GM18861 (cell line): Measurements from ENCODE around the gene NRXN3.

Experiments used
- ATAC-seq: cut with Tn5 transposase; IDR thresholded peaks from one replicate; pipeline ENCODE4 v1.9.1; 2021; ENCODE audit not compliant: unreplicated experiment

The NRXN3 gene

DNA sequence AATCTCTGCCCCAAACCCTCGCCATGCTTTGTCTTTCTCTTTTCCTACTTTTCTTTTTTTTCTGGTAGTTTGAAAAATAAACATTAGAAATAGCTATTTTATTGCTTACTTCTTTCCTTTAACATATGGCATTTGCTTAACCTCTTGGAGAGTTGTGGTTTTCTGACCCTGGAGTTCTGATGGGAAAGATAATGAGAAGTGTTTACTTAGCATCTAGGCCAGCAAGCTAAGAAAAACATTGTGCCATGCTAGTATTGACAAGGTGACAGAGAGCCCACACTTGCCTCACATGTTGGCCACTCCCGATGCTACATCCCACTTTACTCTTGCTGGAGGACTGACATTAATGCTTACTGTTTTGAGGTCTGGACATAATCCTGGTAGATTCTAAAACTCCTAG is 1154.9 kb downstream of the NRXN3 start:
- ATAC-seq, result no peak

GRCh38 chr14:79325557-79325956 is 1155.4 kb downstream of the NRXN3 start:
- no peak for ATAC-seq

- no peak for ATAC-seq
Measured at GRCh38 chr14:79328863-79329262, 1158.7 kb downstream of the NRXN3 start.

DNA sequence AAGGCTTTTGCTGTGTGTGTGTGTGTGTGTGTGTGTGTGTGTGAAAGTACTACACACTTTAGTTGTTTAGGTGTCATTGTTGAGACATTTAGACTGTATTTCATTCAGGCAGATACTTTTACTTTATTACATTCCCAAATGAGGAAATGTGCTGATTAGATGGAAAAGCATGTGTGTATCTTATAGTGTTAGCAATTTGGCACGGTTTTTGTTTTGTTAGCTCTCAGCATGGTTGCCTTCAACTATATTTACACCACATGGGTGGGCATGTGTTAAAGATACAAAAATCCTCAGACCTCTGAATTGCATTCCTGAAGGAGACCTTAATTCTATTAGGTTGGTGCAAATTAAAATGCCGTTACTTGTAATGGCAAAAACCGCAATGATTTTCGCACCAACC is 1161.7 kb downstream of the NRXN3 start:
- ATAC-seq, result no peak

- no peak for ATAC-seq
Measured at GRCh38 chr14:79332504-79333197, 1162.5 kb downstream of the NRXN3 start.

DNA sequence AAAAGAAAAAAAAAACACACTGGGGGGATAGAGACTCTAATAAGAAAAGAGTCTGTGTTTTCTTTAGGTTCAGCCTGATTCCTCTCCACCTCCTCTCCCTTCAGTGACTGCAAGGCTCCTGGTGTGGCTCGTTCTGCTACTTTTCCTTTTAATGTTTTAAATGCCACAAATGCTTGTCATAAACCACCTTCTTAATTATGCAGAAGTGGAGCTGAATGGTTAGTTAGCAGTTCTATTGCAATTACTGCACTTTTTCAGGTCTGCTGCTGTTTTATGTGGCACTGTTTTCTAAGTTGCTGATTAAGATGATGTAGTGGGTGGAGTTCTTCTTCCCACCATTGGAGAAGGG is 1163.0 kb downstream of the NRXN3 start:
- ATAC-seq, result no peak

DNA sequence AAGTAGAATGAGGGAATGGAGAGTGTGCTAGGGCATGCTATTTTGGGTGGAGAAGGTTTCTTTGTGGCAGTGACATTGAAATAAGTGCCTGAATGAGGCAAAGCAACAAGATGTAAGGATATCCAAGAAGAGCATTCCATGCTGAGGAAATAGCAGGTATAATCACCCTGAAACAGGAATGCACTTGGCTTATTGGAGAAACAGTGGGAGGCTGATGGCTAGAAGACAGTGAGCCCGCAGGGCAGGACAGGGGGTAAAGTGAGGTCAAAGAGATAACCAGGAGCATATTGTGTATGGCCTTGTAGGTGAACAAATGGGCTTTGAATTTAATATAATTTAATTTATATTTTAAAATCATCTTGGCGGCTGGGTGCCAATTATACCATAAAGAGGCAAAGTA is 1164.1 kb downstream of the NRXN3 start:
- no peak for ATAC-seq

GRCh38 chr14:79337761-79338160 is 1167.6 kb downstream of the NRXN3 start:
- ATAC-seq, result no peak

DNA sequence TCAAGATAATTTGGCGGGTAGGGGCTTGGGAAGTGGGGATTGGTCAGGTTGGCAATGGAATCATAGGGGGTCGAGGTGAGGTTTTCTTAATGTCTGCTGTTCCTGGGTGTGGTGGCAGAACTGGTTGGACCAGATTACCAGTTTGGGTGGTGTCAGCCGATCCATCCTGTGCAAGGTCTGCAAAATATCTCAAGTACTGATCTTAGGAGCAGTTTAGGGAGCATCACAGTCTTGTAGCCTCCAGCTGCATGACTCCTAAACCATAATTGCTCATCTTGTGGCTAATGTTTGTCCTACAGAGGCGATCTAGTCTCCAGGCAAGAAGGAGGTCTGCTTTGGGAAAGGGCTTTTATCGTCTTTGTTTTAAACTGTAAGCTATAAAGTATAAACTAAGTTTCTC is 1172.8 kb downstream of the NRXN3 start:
- ATAC-seq, result no peak

DNA sequence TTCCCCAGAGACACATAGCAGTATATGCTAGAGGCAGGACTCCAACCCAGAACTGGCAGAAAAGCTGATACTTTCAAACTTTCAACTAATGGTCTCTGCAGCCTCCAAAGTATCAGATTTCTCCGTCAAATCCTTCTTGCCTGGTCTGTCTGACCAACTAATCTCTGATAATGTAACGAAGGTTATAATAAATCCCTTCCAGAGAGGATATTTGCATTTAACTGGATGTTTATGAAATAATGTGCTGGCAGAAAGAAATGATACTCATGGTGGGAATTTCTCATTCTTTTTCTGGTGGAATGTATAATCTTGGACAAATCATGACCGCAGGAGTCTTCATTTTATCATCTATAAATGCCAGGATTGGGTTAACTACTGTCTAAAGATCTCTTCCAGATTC is 1180.8 kb downstream of the NRXN3 start:
- ATAC-seq, result no peak

DNA sequence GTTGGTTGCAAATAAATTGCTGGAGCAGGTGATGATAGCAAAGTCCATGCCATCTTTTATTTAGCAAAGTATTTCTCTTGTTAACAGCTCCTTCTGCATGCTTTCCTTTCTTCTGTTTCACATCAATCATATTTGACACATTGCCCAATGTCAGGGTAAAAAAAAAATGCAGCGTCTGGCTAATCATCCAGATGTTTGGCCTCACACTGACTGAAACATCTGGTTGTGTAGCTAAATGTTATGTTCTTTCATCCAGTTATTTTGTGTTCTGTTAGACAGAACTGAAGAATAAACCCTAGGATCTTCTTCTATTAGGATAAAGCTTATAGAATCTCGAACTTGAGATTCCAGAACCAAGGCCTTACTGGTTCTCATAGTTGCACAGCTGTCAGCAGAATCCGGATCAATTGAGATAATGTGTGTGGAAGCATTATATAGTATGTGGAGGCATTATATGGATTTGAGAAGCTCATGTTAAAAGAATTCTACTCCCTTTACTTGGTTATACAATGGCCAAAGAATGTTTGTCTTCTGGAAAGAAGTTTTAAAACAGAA is 1182.0 kb downstream of the NRXN3 start:
- no peak for ATAC-seq

DNA sequence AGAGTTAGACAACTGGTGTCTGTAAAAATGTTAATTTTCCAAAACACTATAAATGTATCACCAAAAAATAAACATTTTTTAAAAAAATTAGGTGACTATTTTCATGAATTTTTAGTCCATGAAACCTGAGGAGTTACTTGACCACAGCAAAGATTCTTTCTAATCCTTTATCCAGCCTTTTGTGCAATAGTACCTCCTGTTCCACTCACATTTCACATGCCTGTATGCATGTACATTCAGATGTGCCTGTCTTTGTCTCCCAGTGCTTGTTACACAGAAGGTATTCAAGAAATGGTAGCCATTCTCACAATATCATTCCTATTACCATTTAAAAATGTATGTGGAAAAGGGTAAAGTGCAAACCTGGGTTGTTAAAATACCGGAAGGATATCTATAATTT is 1184.2 kb downstream of the NRXN3 start:
- ATAC-seq, result no peak

DNA sequence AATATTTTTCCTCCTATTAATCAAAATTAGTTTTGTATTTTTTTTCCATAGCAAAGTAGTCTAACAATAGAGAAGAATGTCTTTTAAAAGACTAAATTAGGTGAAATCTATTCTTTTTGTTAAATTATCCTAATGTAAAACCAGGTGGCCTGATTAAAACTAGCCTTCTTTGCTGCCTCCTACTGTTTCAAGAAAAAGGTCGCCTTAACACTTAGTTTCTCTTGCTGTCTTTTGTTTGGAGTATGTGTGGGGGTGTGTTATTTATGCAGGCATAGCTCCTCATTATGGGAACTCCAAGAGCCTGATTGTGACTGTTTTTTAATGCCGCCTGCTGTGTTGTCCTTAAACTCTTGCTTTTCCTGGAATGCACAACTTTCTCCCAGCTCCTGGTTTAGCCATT is 1185.9 kb downstream of the NRXN3 start:
- ATAC-seq, result no peak

DNA sequence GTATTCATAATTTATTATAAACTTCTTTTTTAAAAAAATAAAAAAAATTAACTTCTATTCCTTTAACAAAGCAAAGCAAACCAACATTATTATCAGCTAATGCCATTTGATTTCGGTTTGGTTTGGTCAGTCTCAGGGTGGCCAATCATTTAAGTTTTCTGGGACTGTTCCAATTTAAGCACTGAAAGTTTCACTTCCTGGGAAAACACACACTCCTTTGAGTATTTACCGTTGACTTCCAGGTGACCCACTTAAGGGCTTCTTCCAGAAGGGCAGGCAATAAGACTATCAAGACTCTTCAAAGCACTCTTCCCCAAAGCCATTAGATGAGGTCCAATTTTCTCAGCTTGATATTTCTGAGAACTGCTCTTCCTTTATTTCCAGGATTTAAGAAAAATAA is 1187.1 kb downstream of the NRXN3 start:
- ATAC-seq, result no peak

- ATAC-seq, result no peak
Measured at GRCh38 chr14:79363291-79363690, 1193.1 kb downstream of the NRXN3 start.

DNA sequence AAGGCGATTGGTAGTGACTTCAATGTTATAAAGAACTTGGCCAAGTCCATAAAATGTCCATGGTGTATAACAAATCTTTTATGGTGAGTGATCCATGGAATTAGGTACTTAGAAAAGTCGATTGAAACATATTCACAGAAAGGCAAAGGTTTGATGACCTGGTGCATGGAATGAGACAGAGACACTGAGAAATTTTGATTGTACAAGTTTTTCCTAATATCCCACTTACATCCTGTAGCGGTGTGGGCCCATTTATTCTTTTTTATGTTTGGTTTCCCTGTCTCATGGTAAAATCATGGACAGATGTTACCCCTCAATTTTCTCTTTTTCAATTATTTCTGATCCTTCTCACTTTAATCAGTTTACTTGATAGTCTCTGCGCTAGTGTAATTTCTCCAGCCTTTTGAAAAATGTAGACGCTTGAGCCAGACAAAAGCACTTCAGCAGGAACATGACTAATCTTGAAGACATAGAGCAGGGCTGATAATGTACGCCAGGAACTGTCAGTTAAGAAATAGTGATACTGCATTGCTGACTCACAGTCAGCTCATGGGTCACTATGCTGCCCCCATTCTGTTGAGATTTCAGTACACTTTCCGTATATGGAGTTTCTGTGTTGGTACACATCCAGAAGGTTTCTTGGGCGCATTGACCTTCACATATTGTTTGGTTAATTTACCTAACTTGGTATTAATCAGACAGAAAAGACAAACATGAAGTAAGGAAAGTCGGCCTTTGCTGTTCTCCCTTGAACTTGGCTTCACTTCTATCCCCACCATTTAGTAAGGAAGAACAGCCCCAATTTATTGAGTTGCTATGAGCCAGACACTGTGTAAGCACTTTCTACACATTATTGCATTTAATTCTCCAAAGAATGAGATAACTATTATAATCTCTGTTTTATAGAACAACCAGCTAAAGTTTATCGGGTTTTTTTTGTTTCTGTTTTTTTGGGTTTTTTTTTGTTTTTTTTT is 1199.5 kb downstream of the NRXN3 start:
- no peak for ATAC-seq

- ATAC-seq, result no peak
Measured at GRCh38 chr14:79370969-79371368, 1200.8 kb downstream of the NRXN3 start.

- no peak for ATAC-seq
Measured at GRCh38 chr14:79373451-79373850, 1203.3 kb downstream of the NRXN3 start.

GRCh38 chr14:79375356-79375755 is 1205.2 kb downstream of the NRXN3 start:
- ATAC-seq, result no peak

- no peak for ATAC-seq
Measured at GRCh38 chr14:79376557-79376956, 1206.4 kb downstream of the NRXN3 start.

GRCh38 chr14:79378020-79378419 is 1207.8 kb downstream of the NRXN3 start:
- no peak for ATAC-seq

GRCh38 chr14:79379266-79379665 is 1209.1 kb downstream of the NRXN3 start:
- ATAC-seq, result no peak
